GM18526 (cell line): ENCODE data around the gene ATP13A4.

ENCODE experiments used
- POLR2A ChIP-seq: IDR thresholded peaks from 3 replicates; pipeline ENCODE4 v1.6.1; 2011; ENCODE audit not compliant: insufficient read length; ENCODE audit errors: extremely low read depth

Gene ATP13A4

GRCh38 chr3:193515966-193516365 lies 38.7 kb downstream of the ATP13A4 start:
- no peak for TF ChIP-seq POLR2A

- no peak for TF ChIP-seq POLR2A
Observed at GRCh38 chr3:193510154-193510553, 44.5 kb downstream of the ATP13A4 start.

- TF ChIP-seq POLR2A = no peak
Observed at GRCh38 chr3:193509103-193509965, 45.4 kb downstream of the ATP13A4 start.

- TF ChIP-seq POLR2A = no peak
Observed at GRCh38 chr3:193508108-193508507, 46.6 kb downstream of the ATP13A4 start.

GRCh38 chr3:193507566-193507965 lies 47.1 kb downstream of the ATP13A4 start:
- no peak for TF ChIP-seq POLR2A

GRCh38 chr3:193506921-193507320 lies 47.8 kb downstream of the ATP13A4 start:
- no peak for TF ChIP-seq POLR2A

- TF ChIP-seq POLR2A = no peak
Observed at GRCh38 chr3:193502871-193503270, 51.8 kb downstream of the ATP13A4 start.

- TF ChIP-seq POLR2A = no peak
Observed at GRCh38 chr3:193499801-193500485, 54.8 kb downstream of the ATP13A4 start.

- no peak for TF ChIP-seq POLR2A
Observed at GRCh38 chr3:193499136-193499770, 55.4 kb downstream of the ATP13A4 start.

GRCh38 chr3:193498215-193498614 lies 56.5 kb downstream of the ATP13A4 start:
- no peak for TF ChIP-seq POLR2A

- TF ChIP-seq POLR2A = no peak
Observed at GRCh38 chr3:193496658-193497057, 58.0 kb downstream of the ATP13A4 start.

GRCh38 chr3:193491026-193491425 lies 63.7 kb downstream of the ATP13A4 start:
- TF ChIP-seq POLR2A = no peak

- no peak for TF ChIP-seq POLR2A
Observed at GRCh38 chr3:193490580-193490979, 64.1 kb downstream of the ATP13A4 start.

- TF ChIP-seq POLR2A = no peak
Observed at GRCh38 chr3:193489949-193490348, 64.7 kb downstream of the ATP13A4 start.

GRCh38 chr3:193488741-193489140 lies 66.0 kb downstream of the ATP13A4 start:
- TF ChIP-seq POLR2A = no peak

- no peak for TF ChIP-seq POLR2A
Observed at GRCh38 chr3:193483988-193484539, 70.6 kb downstream of the ATP13A4 start.

- no peak for TF ChIP-seq POLR2A
Observed at GRCh38 chr3:193481436-193481835, 73.3 kb downstream of the ATP13A4 start.
